T-helper 2 cell treated with Interferon-gamma antibody and Interleukin-4, amounts not matched to agents 5 μg/mL and 100 μg/mL, for 36 hours (primary cell): ENCODE measurements around the gene CYP2A7.
"Not testable (repeated sequence)": the region's sequence is repeated elsewhere in the genome, so short reads cannot be mapped to it uniquely, and the experiment has no call there.

Experiments used
- DNase-seq: peaks from one replicate; pipeline ENCODE4 v3.0.0; 2021; ENCODE audit warnings: low spot score
- H3K27ac Mint-ChIP-seq: one replicate; pipeline ENCODE4 v1.8.0; 2021; ENCODE audit warnings: mild to moderate bottlenecking, mixed read lengths
- H3K27me3 Mint-ChIP-seq: one replicate; pipeline ENCODE4 v1.8.0; 2021; ENCODE audit warnings: low read depth, mixed read lengths
- H3K36me3 Mint-ChIP-seq: one replicate; pipeline ENCODE4 v1.8.0; 2021; ENCODE audit warnings: low read depth, mixed read lengths
- H3K4me1 Mint-ChIP-seq: one replicate; pipeline ENCODE4 v1.8.0; 2021; ENCODE audit warnings: low read depth, mixed read lengths
- H3K4me3 Mint-ChIP-seq: one replicate; pipeline ENCODE4 v1.8.0; 2022; ENCODE audit warnings: mild to moderate bottlenecking, moderate library complexity, mixed read lengths
- H3K9me3 Mint-ChIP-seq: one replicate; pipeline ENCODE4 v1.8.0; 2021; ENCODE audit warnings: mixed read lengths

Gene CYP2A7

DNA sequence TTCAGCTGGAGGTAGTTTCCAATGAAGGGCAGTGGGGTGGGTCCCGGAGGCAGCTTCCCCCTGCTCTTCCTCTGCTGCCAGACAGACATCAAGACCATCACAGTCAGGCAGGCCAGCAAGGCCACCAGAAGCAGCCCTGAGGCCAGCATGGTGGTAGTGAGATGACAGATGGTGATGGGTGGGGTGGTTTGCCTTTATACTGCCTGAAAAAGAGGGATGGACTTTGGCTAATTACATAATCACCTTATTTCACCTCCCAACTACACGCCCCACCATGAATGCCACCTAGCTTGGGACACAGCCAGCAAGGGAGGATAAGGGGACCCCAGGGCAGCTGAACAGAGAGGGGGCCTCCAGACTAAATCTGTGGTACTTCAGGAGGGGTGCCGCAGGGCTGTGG, at the start of gene CYP2A7:
Gene CYP2A7 (minus strand): TSS at position 170 of the 400 bp plus-strand sequence. CDS start 21 bp downstream, at position 149.
- not testable (repeated sequence) for DNase-seq, H3K27ac Mint-ChIP-seq, H3K4me1 Mint-ChIP-seq, H3K9me3 Mint-ChIP-seq, H3K36me3 Mint-ChIP-seq, H3K4me3 Mint-ChIP-seq
- peaks cover 50% of the 10 kb centered on the region for H3K27me3 Mint-ChIP-seq

DNA sequence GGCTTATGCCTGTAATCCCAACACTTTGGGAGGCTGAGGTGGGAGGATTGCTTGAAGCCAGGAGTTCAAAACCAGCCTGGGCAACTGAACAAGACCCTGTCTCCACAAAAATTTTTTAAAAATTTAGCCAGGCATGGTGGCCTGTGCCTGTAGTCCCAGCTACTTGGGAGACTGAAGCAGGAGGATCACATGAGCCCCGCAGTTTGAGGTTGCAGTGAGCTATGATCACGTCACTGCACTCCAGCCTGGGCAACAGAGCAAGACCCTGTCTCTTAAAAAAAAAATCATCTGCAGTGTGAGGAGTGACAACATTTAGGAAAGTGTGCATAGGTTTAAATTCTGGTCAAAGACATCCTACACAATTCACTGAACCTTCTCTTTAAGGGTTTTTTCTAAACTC, 48.8 kb upstream of the CYP2A7 start:
- not testable (repeated sequence) for H3K36me3 Mint-ChIP-seq, DNase-seq, H3K4me3 Mint-ChIP-seq, H3K4me1 Mint-ChIP-seq, H3K27ac Mint-ChIP-seq, H3K9me3 Mint-ChIP-seq
- peaks cover 20% of the 10 kb centered on the region for H3K27me3 Mint-ChIP-seq

GRCh38 chr19:40929942-40930341, 47.9 kb upstream of the CYP2A7 start:
- not testable (repeated sequence) for H3K4me3 Mint-ChIP-seq, DNase-seq, H3K27ac Mint-ChIP-seq, H3K9me3 Mint-ChIP-seq, H3K4me1 Mint-ChIP-seq, H3K36me3 Mint-ChIP-seq
- peaks cover 19% of the 10 kb centered on the region for H3K27me3 Mint-ChIP-seq

GRCh38 chr19:40928850-40929249, 46.8 kb upstream of the CYP2A7 start:
- Mint-ChIP-seq H3K27me3 (peaks cover 19% of the 10 kb centered on the region), H3K27ac (no peak overlapping the region), H3K36me3 (no peaks in the 10 kb centered on the region), H3K4me3 (no peak overlapping the region), H3K4me1 (no peaks in the 10 kb centered on the region), H3K9me3 (no peaks in the 10 kb centered on the region)
- DNase-seq, result no peak

- Mint-ChIP-seq H3K4me3 (no peak overlapping the region), H3K9me3 (no peaks in the 10 kb centered on the region), H3K27me3 (peaks cover 15% of the 10 kb centered on the region), H3K27ac (no peak overlapping the region), H3K4me1 (no peaks in the 10 kb centered on the region), H3K36me3 (no peaks in the 10 kb centered on the region)
- no peak for DNase-seq
Measured at GRCh38 chr19:40927567-40927966, 45.5 kb upstream of the CYP2A7 start.

- not testable (repeated sequence) for H3K27ac Mint-ChIP-seq, H3K36me3 Mint-ChIP-seq, DNase-seq, H3K4me3 Mint-ChIP-seq, H3K4me1 Mint-ChIP-seq, H3K9me3 Mint-ChIP-seq
- H3K27me3 Mint-ChIP-seq, result peaks cover 15% of the 10 kb centered on the region
Measured at GRCh38 chr19:40926276-40926675, 44.2 kb upstream of the CYP2A7 start.

- Mint-ChIP-seq H3K27me3 (peaks cover 10% of the 10 kb centered on the region), H3K4me1 (no peaks in the 10 kb centered on the region), H3K36me3 (no peaks in the 10 kb centered on the region), H3K27ac (no peak overlapping the region), H3K4me3 (no peak overlapping the region), H3K9me3 (peaks cover 14% of the 10 kb centered on the region)
- no peak for DNase-seq
Measured at GRCh38 chr19:40923934-40924391, 41.9 kb upstream of the CYP2A7 start.

GRCh38 chr19:40922237-40923160, 40.5 kb upstream of the CYP2A7 start:
- not testable (repeated sequence) for H3K27ac Mint-ChIP-seq, H3K27me3 Mint-ChIP-seq, H3K4me1 Mint-ChIP-seq, H3K36me3 Mint-ChIP-seq, DNase-seq, H3K4me3 Mint-ChIP-seq
- H3K9me3 Mint-ChIP-seq, result peaks cover 15% of the 10 kb centered on the region

- Mint-ChIP-seq H3K27me3 (peaks cover 5% of the 10 kb centered on the region), H3K27ac (no peak overlapping the region), H3K9me3 (peaks cover 15% of the 10 kb centered on the region), H3K4me1 (no peaks in the 10 kb centered on the region), H3K4me3 (no peak overlapping the region), H3K36me3 (no peaks in the 10 kb centered on the region)
- no peak for DNase-seq
Measured at GRCh38 chr19:40921005-40921897, 39.2 kb upstream of the CYP2A7 start.

- no peak for DNase-seq
- no peak overlapping the region for H3K27ac Mint-ChIP-seq
- H3K9me3 Mint-ChIP-seq, result peaks cover 15% of the 10 kb centered on the region
- H3K4me3 Mint-ChIP-seq, result no peak overlapping the region
- H3K27me3 Mint-ChIP-seq, result peaks cover 12% of the 10 kb centered on the region
- H3K4me1 Mint-ChIP-seq, result no peaks in the 10 kb centered on the region
- no peaks in the 10 kb centered on the region for H3K36me3 Mint-ChIP-seq
Measured at GRCh38 chr19:40920300-40921004, 38.4 kb upstream of the CYP2A7 start.

DNA sequence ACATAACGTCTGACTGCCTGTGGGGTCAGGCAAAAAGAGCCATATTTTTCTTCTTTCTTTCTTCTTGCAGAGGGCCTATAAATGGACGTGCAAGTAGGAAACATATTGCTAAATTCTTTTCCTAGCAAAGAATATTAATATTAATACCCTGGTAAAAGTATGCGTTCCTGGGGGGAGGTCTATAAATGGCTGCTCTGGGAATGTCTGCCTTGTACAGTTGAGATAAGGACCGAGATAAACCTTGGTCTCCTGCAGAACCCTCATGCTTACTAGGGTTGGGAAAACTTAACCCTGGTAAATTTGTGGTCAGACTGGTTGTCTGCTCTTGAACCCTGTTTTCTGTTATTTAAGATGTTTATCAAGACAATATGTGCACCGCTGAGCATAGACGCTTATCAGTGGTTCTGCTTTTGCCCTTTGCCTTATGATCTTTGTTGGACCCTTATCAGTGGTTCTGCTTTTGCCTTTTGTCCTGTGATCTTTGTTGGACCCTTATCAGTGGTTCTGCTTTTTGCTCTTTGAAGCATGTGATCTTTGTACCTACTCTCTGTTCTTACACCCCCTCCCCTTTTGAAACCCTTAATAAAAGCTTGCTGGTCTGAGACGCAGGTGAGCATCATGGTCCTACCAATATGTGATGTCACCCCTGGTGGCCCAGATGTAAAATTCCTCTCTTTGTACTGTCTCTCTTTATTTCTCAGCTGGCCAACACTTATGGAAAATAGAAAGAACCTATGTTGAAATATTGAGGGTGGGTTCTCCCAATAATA, 37.7 kb upstream of the CYP2A7 start:
- not testable (repeated sequence) for H3K4me3 Mint-ChIP-seq, H3K4me1 Mint-ChIP-seq, DNase-seq, H3K27ac Mint-ChIP-seq, H3K36me3 Mint-ChIP-seq
- peaks cover 20% of the 10 kb centered on the region for H3K27me3 Mint-ChIP-seq
- H3K9me3 Mint-ChIP-seq, result peaks cover 15% of the 10 kb centered on the region

DNA sequence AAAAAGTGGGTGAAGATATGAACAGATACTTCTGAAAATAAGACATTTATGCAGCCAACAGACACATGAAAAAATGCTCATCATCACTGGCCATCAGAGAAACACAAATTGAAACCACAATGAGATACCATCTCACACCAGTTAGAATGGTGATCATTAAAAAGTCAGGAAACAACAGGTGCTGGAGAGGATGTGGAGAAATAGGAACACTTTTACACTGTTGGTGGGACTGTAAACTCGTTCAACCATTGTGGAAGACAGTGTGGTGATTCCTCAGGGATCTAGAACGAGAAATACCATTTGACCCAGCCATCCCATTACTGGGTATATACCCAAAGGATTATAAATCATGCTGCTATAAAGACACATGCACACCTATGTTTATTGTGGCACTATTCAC, 36.3 kb upstream of the CYP2A7 start:
- H3K36me3 Mint-ChIP-seq, DNase-seq, H3K4me1 Mint-ChIP-seq, H3K4me3 Mint-ChIP-seq, H3K27ac Mint-ChIP-seq: not testable (repeated sequence)
- Mint-ChIP-seq H3K9me3 (peaks cover 15% of the 10 kb centered on the region), H3K27me3 (peaks cover 28% of the 10 kb centered on the region)

- DNase-seq, result no peak
- Mint-ChIP-seq H3K4me3 (no peak overlapping the region), H3K27ac (no peak overlapping the region), H3K27me3 (peaks cover 20% of the 10 kb centered on the region), H3K4me1 (peaks cover 1% of the 10 kb centered on the region), H3K9me3 (no peaks in the 10 kb centered on the region), H3K36me3 (no peaks in the 10 kb centered on the region)
Measured at GRCh38 chr19:40908976-40909375, 26.9 kb upstream of the CYP2A7 start.
